Occipital lobe (tissue), 2 donors: ENCODE data around the gene NAT16. TPM values are rescaled to one million over a fixed set of nuclear protein-coding genes. Genes with fewer than 3 reads are reported as not detected.
"Not testable (repeated sequence)": the region's sequence is repeated elsewhere in the genome, so short reads cannot be mapped to it uniquely, and the experiment has no call there.

Experiments
- DNase-seq: peaks from one replicate; lab custom pipeline; 2025; lab: John Stamatoyannopoulos, UW
- total RNA-seq: library from RNA; depleted of rRNA; stranded (reverse); fragments of >200 nt; gene quantifications from one replicate; pipeline ENCODE4 v1.2.3, GENCODE V29; 2014

Gene NAT16
- total RNA-seq, 1 donor from 2014 or later: 1.2 TPM

GRCh38 chr7:101202603-101202918 is 22.5 kb upstream of the NAT16 start:
- DNase-seq: no peak

DNA sequence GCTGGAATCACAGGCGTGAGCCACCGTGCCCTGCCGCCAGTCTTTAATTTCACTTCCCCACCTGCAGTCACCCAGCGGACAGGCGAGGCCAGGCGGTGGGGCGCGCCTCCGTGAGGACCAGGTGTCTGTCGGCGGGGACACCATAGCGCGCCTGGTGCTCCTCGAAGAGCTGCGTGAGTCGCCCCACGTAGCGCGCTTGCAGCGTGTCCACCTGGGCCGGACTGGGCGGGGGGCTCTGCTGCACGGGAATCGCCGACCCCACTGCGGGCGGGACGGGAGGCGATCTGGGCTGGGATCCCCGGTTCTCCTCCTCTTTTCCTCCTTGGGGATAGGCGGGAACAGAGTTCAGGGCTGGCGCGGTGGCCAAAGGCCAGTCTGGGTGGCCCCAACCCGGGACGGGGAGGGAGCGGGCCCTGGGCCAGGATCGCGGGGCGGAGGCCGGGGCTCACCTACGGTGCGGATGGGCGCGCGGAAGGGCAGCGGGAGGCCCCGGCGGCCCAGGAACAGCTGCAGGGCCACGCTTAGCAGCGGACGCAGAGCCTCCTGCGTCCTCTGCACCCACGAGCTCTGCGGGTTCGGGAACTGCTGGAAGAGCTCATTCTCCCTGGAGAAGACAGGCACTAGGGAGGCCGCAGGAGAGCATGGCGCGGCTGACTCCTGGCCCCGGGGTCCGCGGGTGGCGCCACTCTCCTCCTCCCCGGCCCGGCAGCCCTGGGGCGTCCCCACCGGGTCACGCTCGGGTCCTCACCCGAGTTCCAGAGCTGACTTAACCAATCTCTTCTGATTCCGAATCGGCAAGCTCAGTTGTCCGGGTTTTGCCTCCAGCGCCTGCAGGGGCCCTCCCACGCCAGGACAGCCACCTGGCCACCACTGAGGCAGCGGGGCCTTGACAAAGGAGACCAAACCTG is 21.9 kb upstream of the NAT16 start:
- no peak for DNase-seq

- DNase-seq: no peak
Observed at GRCh38 chr7:101200862-101201599, 20.9 kb upstream of the NAT16 start, which contains the start of gene MOGAT3. TSS of gene MOGAT3 (minus strand) at chr7:101201036. CDS start at chr7:101200854, 182 bp downstream.

DNA sequence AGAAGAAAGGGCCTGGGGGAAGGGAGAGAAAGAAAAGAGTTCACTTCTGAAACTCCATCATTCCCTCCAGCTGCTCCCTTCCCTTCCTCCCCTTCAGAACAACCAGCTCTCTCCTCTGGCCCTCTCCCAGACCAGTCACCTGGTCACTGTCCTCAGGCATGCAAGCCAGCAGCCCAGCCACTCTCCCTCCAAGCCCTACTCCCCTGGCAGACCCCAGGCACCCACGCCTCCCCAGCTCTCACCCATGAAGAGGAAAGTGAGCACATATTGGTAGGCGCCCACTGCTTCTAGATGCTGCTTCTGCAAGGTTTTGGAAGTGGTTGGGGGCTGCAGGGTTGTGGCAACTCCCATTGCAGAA is 20.4 kb upstream of the NAT16 start:
- DNase-seq: no peak

DNA sequence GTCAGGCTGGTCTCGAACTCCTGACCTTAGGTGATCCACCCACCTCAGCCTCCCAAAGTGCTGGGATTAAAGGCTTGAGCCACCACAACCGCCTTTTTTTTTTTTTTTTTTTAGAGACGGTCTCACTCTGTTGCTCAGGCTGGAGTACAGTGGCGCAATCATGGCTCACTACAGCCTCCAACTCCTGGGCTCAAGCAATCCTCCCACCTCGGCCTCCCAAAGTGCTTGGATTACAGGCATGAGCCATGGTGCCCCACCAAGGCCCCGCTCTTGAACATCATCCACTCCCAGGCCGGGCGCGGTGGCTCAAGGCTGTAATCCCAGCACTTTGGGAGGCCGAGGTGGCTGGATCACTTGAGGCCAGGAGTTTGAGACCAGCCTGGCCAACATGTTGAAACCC is 19.4 kb upstream of the NAT16 start:
- not testable (repeated sequence) for DNase-seq

GRCh38 chr7:101198476-101198875 is 18.4 kb upstream of the NAT16 start:
- no peak for DNase-seq

DNA sequence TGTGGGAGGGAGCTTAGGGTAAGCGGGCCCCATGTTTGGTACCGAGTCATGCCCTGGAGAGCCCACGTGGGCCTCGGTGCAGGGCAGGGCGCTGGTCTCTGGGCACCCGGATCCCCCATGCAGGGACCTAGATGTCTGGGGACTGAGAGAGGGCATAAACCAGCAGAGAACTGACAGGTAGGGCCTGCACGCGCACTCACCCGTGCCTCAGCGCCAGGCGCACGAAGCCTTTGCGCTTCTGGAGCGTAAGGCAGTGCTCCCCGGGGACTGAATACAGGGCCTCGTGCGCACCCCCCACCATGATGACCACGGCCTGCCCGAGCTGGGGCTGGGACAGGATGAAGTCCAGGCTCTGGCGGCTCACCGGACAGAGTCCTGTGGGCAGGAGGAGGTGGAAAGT is 17.9 kb upstream of the NAT16 start:
- no peak for DNase-seq

GRCh38 chr7:101195884-101196283 is 15.8 kb upstream of the NAT16 start:
- DNase-seq: no peak

DNA sequence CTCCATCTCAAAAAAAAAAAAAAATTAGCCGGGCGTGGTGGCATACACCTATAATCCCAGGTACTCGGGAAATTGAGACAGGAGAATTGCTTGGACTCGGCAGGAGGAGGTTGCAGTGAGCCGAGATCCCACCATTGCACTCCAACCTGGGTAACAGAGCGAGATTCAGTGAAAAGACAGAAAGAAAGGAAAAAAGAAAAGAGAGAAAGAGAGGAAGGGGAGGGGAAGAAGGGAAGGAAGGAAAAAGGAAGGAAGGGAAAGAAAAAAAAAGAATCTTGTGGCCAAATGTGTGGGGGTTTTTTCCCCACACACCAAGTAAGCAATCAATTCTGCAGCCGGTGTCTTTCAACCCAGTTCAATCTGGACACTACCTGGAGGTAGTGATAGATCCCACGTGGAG is 9.0 kb upstream of the NAT16 start:
- no peak for DNase-seq

DNA sequence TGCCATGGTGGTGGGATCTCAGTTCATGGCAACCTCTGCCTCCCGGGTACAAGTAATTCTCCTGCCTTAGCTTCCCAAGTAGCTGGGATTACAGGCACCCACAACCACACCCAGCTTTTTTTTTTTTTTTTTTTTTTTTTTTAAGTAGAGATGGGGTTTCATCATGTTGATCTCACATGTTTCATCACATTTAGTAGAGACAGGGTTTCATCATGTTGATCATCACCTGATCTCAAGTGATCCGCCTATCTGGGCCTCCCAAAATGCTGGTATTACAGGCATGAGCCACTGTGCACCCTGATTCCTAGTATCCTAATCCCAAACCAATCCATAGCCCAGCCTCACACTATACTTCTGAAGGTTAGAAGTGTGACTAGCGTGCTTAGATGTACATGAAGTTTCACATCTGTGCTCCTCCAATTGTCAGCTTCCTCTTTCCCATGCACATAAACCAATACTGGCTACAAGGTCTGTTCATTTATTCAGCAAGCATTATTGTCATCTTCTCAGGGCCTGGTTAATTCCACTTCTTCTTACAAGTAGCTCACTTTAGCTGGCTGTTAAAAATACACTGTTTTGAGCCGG is 6.8 kb upstream of the NAT16 start:
- no peak for DNase-seq

DNA sequence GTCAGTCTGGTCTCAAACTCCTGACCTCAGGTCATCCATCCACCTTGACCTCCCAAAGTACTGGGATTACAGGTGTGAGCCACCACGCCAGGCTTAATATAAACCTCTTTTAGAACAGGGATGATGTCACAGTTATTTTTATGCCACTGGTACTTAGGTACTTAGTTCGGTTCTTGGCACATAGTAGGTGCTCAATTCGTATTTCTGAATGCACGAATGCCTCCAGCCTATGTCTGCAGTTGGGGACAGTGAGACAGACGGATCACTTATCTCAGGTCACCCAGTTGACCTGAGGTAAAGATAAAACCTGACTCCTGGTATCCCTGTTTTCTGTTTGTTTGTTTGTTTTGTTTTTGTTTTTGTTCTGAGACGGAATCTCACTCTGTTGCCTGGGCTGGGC is 6.1 kb upstream of the NAT16 start:
- DNase-seq: no peak

GRCh38 chr7:101185258-101185839 is 5.3 kb upstream of the NAT16 start:
- DNase-seq: peak; percentile 11

GRCh38 chr7:101179713-101180112 is 380 bp downstream of the NAT16 start:
- DNase-seq: no peak

GRCh38 chr7:101179117-101179516 is 976 bp downstream of the NAT16 start:
- DNase-seq: no peak

DNA sequence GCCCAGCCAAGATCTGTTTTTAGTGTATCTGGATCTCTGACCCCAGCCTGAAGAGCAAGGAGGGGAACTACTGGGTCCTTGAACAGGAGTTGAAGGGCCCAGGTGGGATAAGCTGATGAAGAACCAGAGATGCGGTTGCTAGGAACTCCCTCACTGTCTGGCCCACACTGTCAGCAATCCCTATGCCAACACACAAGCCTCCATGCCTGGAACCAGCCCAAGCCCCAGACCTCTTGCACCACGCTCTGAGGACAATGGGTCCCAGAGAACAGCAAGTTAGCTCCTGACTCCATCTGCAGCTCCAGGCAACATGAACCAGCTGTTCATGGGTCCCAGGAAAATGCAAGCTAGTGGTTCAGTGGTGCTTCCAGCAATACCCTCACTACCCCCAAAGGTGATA is 2.4 kb downstream of the NAT16 start:
- no peak for DNase-seq

- no peak for DNase-seq
Observed at GRCh38 chr7:101175664-101176063, 4.4 kb downstream of the NAT16 start.

DNA sequence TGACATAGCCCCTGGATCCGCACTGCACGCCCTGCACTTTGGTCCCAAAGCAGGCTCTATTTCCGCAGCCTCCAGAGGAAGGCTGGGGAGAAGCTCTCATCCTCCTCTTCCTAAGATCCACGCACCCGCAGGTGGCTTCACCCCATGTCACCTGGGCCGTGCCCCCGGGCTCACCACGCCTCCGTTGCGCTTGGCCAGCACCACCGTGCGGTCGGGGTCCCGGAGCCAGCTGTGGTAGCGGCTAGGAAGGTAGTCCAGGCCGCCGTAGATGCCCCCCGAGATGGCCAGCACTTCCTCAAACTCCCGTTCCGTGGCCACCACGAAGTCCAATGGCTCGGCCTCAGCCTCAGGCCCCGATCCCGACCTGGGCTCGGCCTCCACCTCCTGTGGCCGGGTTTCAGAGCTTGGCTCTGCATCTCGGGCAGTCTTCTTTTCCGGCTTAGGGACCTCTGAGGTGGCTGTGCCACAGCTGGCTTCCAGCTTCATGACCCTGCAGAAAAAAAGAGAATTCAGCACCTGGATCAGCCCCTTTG is 5.7 kb downstream of the NAT16 start:
- DNase-seq: no peak

DNA sequence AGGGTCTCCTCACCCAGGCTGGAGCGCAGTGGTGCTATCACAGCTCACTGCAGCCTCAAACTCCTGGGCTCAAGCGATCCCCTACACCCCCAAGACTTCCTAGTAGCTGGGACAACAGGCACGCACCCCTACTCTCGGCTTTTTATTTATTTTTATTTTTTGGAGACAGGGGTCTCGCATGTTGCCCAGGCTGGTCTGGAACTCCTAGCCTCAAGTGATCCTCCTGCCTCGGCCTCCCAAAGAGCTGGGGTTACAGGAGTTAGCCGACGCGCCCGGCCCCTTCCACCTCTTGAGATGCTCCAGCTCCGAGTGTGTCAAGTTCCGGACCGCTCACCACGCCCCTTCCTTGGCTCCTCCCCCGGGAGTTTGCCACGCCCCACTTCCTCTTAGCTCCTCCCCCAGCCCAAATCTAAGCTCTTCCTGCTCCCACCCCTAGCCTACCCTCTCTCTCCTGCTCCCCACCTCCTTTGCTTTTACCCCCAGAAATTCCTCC is 6.3 kb downstream of the NAT16 start:
- DNase-seq: no peak

GRCh38 chr7:101172854-101173751 is 7.0 kb downstream of the NAT16 start:
- DNase-seq: no peak

GRCh38 chr7:101172005-101172853 is 7.9 kb downstream of the NAT16 start:
- DNase-seq: no peak
